Loucy (cell line): Measurements from ENCODE around the gene PHKB.

Experiments
- EZH2phosphoT487 ChIP-seq: fragments of 200-600 bp; IDR thresholded peaks from 2 replicates; pipeline ENCODE4 v1.6.1; 2018; ENCODE audit warnings: antibody characterized with exemption, mild to moderate bottlenecking, moderate library complexity, borderline replicate concordance
- TF ChIP-seq, protein P1 (sequence below): fragments of 200-600 bp; sonication (generic); conservative IDR thresholded peaks from 2 replicates; pipeline ENCODE4 v1.5.1; 2014; ENCODE audit warnings: mild to moderate bottlenecking, antibody characterized with exemption, low read length

DNA sequence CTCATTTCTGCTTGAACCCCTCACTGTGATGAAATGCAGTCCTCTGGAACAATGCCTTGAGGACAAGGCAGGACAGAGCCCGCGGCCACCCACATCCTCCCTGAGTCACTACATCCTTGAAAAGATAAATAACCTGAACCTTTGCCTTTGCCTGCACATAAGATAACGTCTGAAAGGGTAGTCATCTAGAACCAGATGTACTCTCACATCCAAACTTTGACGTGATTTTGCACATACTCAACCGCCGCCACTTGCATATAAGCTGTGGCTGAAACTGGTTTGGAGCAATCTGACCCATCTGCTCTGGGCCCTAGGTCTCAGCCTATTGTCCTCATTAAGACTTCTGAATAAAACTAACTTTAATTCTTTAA is 252.1 kb downstream of the PHKB start:
- TF ChIP-seq, protein P1, sequence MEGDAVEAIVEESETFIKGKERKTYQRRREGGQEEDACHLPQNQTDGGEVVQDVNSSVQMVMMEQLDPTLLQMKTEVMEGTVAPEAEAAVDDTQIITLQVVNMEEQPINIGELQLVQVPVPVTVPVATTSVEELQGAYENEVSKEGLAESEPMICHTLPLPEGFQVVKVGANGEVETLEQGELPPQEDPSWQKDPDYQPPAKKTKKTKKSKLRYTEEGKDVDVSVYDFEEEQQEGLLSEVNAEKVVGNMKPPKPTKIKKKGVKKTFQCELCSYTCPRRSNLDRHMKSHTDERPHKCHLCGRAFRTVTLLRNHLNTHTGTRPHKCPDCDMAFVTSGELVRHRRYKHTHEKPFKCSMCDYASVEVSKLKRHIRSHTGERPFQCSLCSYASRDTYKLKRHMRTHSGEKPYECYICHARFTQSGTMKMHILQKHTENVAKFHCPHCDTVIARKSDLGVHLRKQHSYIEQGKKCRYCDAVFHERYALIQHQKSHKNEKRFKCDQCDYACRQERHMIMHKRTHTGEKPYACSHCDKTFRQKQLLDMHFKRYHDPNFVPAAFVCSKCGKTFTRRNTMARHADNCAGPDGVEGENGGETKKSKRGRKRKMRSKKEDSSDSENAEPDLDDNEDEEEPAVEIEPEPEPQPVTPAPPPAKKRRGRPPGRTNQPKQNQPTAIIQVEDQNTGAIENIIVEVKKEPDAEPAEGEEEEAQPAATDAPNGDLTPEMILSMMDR, result no peak
- no peak for TF ChIP-seq EZH2phosphoT487
